Measurements from ENCODE around the gene POU3F3. TPM values are rescaled to one million over a fixed set of nuclear protein-coding genes. Genes with fewer than 3 reads are reported as not detected.

The POU3F3 gene
- total RNA-seq, 1 experiment from 2014 or later, result 0.36 TPM

GRCh38 chr2:104901037-104901881, 47.3 kb downstream of the POU3F3 start:
- intact Hi-C loops (cut with micrococcal nuclease; ENCODE audit: unreplicated experiment) (no loop called here), in situ Hi-C loops (cut with HindIII; ENCODE audit: low pct_unique_long_range_greater_than_20kb, low sequenced_read_pairs) (no loop called here)
- ATAC-seq (no peak), DNase-seq (ENCODE audit: low read depth, low spot score) (no peak)
- Histone ChIP-seq H3K27me3 (ENCODE audit: control insufficient read depth, insufficient read depth, low read length) (peaks cover 16% of the 10 kb centered on the region), H3K36me3 (ENCODE audit: control insufficient read depth, insufficient read depth, low read length) (no peaks in the 10 kb centered on the region), H3K4me3 (ENCODE audit: low read depth in 2 of 2, low read length in 2 of 2) (no peak overlapping the region), H3K27ac (ENCODE audit: low read length) (no peak overlapping the region), H3K9me3 (ENCODE audit: control insufficient read depth, insufficient read depth, low read depth, low read length) (no peaks in the 10 kb centered on the region), H3K4me1 (ENCODE audit: control insufficient read depth, insufficient read depth, low read length) (no peaks in the 10 kb centered on the region)
- ChIA-PET CTCF (no interaction called here), POLR2A (no interaction called here)
- BruUV-seq (replicated peaks), result no TSS peak
- TF ChIP-seq TCF7L2 (IDR thresholded peaks at IDR 0.05; ENCODE audit: low read depth, low read length) (no peak), REST (IDR thresholded peaks at IDR 0.05; ENCODE audit: insufficient read depth in 1 of 2, low read depth in 2 of 2, low read length in 1 of 2) (no peak), POLR2AphosphoS5 (IDR thresholded peaks at IDR 0.05; ENCODE audit: low read depth, low read length) (no peak), CTCF (IDR thresholded peaks at IDR 0.05) (no peak), SIN3A (IDR thresholded peaks at IDR 0.05; ENCODE audit: borderline replicate concordance, insufficient read depth, low read depth, low read length) (no peak)

GRCh38 chr2:104902317-104902716, 48.4 kb downstream of the POU3F3 start:
- DNase-seq (ENCODE audit: low read depth, low spot score) (no peak), ATAC-seq (no peak)
- Histone ChIP-seq H3K9me3 (ENCODE audit: control insufficient read depth, insufficient read depth, low read depth, low read length) (no peaks in the 10 kb centered on the region), H3K4me1 (ENCODE audit: control insufficient read depth, insufficient read depth, low read length) (no peaks in the 10 kb centered on the region), H3K27me3 (ENCODE audit: control insufficient read depth, insufficient read depth, low read length) (peaks cover 16% of the 10 kb centered on the region), H3K4me3 (ENCODE audit: low read depth in 2 of 2, low read length in 2 of 2) (no peak overlapping the region), H3K27ac (ENCODE audit: low read length) (no peak overlapping the region), H3K36me3 (ENCODE audit: control insufficient read depth, insufficient read depth, low read length) (no peaks in the 10 kb centered on the region)
- intact Hi-C loops (cut with micrococcal nuclease; ENCODE audit: unreplicated experiment), result no loop called here
- no peak for TF ChIP-seq REST (IDR thresholded peaks at IDR 0.05; ENCODE audit: insufficient read depth in 1 of 2, low read depth in 2 of 2, low read length in 1 of 2)
- no peak for TF ChIP-seq CTCF (IDR thresholded peaks at IDR 0.05)
- TF ChIP-seq POLR2AphosphoS5 (IDR thresholded peaks at IDR 0.05; ENCODE audit: low read depth, low read length), result no peak
- TF ChIP-seq TCF7L2 (IDR thresholded peaks at IDR 0.05; ENCODE audit: low read depth, low read length), result no peak
- TF ChIP-seq SIN3A (IDR thresholded peaks at IDR 0.05; ENCODE audit: borderline replicate concordance, insufficient read depth, low read depth, low read length), result no peak
- POLR2A ChIA-PET, result no interaction called here
- no TSS peak for BruUV-seq (replicated peaks)
- CTCF ChIA-PET, result no interaction called here
- in situ Hi-C loops (cut with HindIII; ENCODE audit: low pct_unique_long_range_greater_than_20kb, low sequenced_read_pairs), result no loop called here

All from Panc1 (cell line).